NCI-H1092 treated with DMSO at 0.1 percent for 48 hours (cell line): ENCODE results near the gene FTO.
"Not testable (repeated sequence)": the region's sequence is repeated elsewhere in the genome, so short reads cannot be mapped to it uniquely, and the experiment has no call there.

Experiments
- DNase-seq: peaks from one replicate; lab custom pipeline; 2025; lab: John Stamatoyannopoulos, UW

FTO gene

DNA sequence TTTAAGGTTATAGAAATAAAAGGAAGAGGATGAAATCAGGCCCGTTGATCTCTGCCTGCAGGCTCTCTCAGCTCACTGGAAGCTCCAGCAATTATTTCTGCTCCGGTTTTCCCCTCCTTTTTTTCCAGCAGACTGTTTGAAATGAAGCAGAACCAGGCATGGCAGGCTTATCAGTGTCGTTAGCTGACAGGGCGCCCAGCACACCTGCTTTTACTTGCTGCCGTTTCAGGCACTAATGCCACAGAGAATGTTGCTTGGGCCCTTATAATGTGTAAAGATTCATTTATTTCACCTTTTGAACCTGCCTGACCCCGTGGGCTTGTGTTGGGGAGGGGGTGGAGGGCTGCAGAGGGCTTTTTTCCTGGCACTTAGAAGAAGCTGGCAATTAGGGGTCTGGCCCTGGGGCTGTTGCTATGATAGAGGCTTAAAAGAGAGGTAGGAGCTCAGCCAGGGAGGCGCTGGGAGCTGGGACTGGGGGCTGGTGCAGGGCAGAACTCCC, 474.6 kb downstream of the FTO start:
- DNase-seq, result peak; percentile 92

GRCh38 chr16:54180421-54181359, 476.7 kb downstream of the FTO start:
- DNase-seq, result no peak

DNA sequence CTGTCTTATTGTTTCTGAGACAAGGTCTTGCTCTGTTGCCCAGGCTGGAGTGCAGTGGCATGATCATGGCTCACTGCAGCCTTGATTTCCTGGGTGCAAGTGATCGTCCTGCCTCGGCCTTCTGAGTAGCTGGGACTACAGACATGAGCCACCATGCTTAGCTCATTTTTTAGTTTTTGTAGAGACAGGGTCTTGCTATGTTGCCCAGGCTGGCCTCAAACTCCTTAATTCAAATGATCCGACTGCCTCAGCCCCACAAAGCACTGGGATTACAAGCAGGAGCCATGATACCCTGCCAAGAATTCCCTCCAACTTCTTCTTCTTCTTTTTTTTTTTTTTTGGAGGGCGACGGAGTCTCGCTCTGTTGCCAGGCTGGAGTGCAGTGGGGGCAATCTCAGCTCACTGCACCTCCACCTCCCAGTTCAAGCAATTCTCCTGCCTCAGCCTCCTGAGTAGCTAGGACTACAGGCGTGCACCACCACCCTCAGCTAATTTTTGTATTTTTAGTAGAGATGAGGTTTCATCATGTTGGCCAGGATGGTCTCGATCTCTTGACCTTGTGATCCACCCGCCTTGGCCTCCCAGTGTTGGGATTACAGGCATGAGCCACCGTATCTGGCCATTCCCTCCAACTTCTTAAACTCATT, 477.9 kb downstream of the FTO start:
- not testable (repeated sequence) for DNase-seq

DNA sequence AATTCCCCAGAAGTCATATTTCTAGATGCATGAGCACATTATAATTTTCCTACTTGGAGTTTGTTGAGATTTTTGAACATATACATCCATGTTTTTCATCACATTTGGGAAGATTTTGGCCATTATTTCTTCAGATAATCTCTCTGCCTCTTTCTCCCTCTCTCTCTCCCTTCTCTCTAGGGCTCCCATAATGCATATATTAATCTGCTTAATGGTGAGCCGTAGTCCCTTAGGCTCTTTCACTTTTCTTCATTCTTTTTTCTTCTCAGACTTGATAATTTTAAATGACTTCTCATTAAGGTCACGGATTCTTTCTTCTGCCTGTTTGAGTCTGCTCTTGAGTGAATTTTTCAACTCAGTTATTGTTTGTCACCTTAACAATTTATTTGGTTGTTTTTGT, 481.1 kb downstream of the FTO start:
- DNase-seq, result no peak

GRCh38 chr16:54191163-54191562, 487.2 kb downstream of the FTO start:
- no peak for DNase-seq

- DNase-seq, result no peak
Observed at GRCh38 chr16:54191592-54191991, 487.6 kb downstream of the FTO start.

DNA sequence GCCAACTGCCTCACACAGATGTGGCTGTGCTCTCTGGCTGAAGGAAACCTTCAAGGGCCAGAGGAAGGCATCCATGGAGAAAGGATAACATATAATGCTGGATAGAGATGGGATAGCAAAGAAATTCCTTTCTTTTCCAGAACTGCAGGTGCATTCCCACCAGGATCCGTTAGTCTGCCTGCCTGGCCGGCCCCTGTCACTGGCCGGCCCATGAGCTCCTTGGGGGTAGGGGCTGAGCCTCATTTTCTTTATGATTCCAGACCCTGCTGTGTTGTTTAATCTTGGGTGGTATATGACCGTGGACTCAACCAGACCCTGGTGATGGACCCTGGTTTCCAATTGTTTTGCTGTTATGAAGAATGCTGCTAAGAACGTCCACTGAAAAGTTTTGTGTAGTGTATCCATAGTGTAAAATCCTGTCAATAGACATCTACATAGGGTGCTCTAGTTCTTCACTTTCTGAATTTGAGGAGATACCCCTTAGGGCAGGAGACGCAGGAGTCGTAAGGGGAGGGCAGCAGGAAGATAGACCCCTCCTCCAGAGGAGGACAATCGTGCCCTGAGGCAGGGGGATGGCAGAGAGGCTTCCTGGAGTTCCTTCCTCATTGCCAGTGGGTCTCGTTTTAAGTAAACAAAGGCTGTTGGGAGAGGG, 489.2 kb downstream of the FTO start:
- no peak for DNase-seq

GRCh38 chr16:54193665-54194333, 489.8 kb downstream of the FTO start:
- DNase-seq, result peak; percentile 91

- peak; percentile 66 for DNase-seq
Observed at GRCh38 chr16:54194334-54194743, 490.4 kb downstream of the FTO start.

- no peak for DNase-seq
Observed at GRCh38 chr16:54197758-54198157, 493.8 kb downstream of the FTO start.

DNA sequence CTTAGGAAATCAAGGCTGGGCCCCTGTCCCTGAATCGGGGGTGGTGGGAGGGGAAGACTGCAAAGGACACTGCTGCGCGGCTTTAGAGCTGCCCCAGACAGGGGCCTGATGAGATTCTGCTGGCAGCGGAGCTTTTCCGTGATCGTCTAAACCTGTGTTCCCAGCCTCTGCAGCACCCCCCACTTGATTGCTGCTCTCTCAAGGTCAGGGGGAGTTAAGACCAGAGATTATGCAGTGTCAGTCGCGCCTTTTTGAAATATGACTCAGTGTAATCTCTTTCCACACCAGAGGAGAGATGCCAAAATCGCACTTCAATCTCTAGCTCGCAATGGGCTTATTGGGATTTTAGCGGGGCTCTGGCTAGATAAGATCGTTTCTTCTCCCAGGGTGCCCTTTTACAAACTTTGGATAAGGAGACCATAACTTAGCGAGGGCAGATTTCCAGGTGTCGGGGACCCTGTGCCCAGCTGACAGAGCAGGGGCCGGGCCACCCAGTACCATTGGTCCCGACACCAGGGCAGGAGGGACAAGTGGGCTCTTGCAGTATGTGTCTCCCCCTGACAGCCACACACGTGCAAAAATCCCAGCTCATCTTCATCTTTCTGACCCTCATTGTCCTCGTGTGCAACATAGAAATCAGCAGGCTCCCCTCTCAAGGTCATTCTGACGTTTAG, 495.7 kb downstream of the FTO start:
- no peak for DNase-seq

GRCh38 chr16:54200161-54200534, 496.2 kb downstream of the FTO start:
- no peak for DNase-seq

DNA sequence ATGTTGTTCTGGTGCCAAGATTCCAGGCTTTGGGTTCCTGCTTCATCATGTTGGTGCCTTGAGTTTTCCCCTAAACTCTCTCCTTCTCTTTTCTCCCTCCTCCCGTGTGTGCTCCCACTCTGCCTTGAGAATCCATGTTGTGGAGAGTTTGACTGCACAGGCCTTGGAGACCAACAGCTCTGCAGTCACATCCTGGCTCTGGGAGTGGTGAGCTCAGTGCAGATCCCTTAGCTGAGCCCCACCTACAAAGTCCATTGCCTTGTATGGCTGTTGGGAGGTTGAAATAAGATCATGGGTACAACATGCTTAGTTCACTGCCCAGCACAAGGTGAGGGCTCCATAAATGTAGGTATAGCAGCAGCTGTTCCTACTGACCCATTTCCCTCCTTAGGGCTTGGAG, 496.8 kb downstream of the FTO start:
- no peak for DNase-seq

DNA sequence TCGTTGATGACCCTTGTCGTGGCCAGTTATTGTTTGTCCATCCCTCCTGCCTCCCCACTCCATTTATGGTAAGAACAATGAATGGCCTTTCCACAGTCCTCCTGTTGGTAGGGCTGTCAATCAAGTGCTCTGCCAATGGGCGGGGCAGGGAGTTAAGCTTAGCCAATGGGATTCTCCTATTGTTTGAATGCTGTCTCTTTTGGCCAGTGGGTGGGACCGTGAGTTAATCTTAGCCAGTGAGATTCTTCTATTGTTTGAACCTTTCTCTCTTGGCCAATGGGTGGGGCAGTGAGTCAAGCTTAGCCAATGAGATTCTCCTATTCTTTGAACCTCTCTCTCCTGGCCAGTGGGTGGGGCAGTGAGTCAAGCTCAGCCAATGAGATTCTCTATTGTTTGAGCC, 497.2 kb downstream of the FTO start:
- no peak for DNase-seq
